ENCODE results near the gene NR3C1.

Gene NR3C1

DNA sequence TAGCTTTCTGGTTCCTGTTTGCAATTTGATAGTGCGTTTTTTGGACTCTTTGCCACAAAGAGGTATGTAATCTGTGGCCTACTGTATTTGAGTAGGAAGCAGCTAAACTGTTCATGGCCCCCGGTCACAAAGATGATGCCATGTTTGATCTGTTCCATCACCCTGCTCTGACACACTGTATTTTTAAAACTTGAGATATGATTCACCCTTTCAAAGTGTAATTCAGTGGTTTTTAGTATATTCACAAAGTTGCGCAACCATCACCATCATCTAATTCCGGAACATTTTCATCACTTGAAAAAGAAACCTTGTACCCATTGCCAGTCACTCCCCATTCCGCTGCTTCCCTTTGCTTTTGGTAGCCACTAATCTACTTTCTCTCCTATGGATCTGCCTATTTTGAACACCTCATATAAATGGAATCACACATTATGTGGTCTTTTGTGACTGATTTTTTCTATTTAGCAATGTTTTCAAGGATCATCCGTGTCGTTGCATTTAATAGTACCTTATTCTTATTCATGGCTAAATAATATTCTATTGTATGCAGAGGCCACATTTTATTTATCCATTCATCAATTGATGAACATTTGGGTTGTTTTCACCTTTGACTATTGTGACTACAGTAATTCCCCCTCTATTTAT lies 141.6 kb downstream of the NR3C1 start:
- no peak for DNase-seq (ENCODE audit: low read depth in 2 of 2)

DNA sequence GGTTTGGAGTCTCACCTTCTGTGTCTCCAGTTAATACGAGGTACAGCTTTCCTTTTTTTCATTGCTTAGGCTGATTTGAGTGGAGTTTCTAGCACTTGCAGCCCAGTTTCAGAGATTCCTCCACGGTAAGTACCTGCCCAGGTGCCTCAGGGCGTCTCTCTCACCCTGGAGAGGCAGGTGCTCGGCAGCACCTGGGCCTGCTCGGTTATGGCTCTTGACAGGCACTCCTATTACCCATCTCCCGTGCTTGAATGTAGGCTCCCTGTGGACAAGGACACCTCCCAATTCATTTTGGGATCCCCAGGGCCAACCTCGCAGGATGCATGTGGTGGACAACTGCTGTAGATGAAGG lies 144.3 kb downstream of the NR3C1 start:
- no peak for DNase-seq (ENCODE audit: low read depth in 2 of 2)

DNA sequence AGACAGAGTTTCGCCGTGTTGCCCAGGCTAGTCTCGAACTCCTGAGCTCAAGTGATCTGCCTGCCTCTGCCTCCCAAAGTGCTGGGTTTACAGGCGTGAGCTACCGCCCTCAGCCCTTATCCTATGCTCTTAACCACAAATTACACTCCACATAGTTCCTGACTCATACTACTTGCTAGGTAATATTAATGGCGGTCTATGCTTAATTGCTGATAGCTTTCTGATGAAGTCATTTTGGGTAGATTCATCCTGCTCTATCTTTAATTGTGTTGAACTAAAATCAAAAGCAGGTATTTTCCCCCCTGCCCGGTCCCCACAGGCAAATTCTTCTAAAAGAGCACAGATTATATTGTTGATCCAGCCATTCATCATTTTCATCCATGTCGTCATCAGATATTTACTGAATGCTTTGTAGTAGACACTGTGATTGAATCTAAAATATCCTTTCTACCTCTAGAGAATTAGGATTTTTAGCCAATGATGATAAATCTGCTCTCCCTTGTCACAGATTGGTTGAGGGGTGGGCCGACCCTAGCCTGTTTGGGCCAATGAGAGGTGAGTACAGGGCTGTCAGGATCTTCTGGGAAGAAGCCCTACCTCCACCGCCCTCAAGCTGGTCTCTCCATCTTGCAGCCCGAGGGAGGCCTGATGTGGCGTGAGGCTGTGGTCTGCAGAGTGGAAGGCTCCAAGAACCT lies 144.8 kb downstream of the NR3C1 start:
- no peak for DNase-seq (ENCODE audit: low read depth in 2 of 2)

DNA sequence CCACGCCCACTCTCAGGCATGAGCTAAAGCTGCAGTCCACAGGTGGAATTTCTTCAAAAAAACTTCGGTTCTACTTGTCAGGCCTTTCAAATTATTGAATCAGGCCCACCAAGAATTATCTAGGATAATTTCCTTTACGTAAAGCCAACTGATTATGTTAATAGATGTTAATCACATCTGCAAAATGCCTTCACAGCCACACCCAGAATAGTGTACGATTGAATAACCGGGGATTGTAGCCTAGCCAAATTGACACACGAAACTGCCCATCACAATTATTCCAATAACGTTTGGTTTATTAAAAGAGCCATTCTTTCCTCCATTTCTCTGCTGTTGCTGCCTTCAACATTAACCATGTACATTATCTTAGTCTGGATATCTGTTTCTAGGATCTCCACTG lies 148.7 kb downstream of the NR3C1 start:
- no peak for DNase-seq (ENCODE audit: low read depth in 2 of 2)

DNA sequence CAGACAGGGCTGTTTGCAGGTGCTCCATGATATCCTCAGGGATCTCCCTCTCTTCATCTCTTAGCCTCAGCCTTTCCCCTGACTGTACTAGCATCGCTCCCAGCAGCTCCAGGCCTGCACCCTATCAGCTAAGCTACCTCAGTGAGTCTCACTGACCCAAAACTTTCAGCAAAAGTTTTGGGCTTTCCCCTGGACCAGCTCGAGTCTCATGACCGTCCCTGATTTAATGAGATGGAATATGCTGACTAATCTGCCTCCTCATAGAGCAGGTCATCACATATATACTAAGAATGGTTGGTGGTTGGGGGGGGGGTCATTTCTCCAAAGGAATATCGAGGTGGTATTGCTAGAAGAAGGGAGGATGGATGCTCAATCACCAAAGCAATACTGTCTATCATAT lies 151.5 kb downstream of the NR3C1 start:
- DNase-seq (ENCODE audit: low read depth in 2 of 2) = no peak

DNA sequence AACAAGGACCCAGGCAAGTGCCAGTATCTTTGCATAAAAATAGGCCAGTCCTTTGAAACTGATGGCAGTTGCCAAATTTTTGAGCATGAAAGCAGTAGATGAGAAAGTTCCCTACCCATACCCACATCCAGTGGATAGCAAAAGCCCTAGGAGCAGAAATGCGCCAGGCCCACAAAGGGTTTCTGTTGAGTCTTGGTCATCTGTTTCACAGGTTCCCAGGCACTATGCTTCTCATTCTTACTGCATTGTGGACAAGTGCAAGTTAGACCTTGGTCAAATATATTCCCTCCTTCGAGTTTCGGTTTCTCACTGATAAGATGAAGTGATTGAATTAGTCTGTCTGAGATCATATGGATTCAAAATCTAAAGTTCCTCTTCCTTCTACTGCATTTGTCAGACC lies 152.3 kb downstream of the NR3C1 start:
- DNase-seq (ENCODE audit: low read depth in 2 of 2) = no peak

DNA sequence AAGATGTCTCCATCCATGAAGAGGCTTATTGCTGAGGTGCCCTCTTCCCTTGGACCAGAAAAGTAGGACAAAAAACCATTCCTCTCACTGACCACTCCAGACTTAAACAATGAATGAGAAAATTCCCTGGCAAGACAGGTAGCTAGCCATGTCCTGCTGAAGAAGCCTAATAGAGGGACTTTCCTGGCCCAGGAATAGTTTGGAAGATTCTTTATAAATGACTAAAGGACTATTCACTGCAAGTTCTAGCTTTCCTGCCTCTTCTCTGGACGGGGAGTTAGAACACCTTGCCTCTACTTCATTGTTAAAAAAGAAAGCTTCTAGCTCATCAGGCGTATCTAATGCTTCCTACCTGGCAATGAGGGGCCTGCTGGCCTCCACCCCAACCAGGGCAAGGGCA lies 153.6 kb downstream of the NR3C1 start:
- no peak for DNase-seq (ENCODE audit: low read depth in 2 of 2)

DNA sequence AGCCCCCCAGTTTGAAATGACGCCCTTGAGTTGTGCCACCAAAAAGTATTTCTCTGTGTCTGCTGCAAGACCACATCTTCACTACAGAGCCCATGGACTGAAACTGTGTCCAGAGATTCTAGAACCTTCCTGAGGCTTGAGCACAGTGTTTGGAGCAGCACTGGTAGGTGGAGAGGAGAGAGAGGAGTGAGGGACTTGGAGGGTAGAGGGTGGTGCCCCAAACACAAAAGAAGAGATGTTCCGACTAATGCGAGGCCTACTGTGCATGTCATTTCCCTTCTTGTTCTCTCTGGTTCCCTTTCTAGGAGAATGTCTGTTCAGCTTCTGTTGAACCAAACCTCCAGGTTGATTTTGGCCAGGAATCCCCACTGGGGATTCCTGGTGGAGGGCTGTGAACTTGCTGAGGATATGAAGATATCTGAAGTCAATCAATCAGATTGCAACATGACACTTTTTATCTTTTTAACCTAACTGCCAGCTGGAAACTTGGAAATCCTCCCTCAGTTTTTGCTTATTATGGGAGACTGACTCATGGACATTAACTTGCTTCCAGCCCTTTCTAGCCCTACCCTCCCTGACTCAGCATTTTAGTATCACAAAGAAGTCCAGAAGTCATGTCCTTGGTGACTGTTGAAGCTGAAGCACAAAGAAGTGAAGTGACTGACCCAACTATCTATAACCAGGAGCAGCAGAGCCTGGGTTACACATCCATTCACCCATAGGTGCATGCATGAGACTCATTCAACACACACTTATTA lies 154.5 kb downstream of the NR3C1 start:
- DNase-seq (ENCODE audit: low read depth in 2 of 2) = no peak

DNA sequence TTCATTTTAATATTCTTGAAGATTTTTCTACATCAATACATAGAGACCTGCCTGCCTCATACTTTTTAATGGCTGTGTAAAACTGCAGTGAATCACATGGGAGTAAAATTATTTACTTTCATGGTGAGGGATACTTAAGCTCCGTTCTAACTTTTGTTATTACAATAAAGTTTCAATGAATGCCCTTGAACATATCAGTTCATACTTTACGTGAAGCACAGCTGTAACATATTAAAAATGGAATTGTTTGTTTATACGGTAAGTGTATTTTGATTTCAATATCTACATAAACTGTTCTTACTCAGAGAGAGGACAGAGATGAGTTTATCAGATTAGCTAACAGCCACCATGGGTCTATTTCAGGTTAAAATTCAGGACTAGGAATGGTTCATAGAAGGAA lies 155.1 kb downstream of the NR3C1 start:
- no peak for DNase-seq (ENCODE audit: low read depth in 2 of 2)

DNA sequence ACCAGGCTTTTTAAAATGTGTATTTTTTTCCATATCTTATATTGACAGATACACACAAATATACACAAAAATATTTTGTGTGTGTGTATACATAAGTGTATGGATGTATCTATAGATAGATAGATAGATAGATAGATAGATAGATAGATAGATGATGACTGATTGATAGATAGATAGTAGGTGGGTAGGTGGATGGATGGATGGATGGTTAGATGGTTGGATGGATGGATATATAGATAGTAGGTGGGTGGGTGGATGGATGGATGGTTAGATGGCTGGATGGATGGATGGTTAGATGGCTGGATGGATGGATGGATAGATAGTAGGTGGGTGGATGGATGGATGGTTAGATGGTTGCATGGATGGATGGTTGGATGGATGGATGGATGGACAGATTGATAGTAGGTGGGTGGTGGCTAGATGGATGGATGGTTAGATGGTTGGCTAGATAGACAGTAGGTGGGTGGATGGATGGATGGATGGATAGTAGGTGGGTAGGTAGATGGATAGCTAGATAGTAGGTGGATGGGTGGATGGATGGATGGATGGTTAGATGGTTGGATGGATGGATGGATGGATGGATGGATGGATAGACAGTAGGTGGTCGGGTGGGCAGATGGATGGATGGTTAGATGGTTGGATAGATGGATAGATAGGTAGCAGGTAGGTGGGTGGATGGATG lies 156.2 kb downstream of the NR3C1 start:
- no peak for DNase-seq (ENCODE audit: low read depth in 2 of 2)

DNA sequence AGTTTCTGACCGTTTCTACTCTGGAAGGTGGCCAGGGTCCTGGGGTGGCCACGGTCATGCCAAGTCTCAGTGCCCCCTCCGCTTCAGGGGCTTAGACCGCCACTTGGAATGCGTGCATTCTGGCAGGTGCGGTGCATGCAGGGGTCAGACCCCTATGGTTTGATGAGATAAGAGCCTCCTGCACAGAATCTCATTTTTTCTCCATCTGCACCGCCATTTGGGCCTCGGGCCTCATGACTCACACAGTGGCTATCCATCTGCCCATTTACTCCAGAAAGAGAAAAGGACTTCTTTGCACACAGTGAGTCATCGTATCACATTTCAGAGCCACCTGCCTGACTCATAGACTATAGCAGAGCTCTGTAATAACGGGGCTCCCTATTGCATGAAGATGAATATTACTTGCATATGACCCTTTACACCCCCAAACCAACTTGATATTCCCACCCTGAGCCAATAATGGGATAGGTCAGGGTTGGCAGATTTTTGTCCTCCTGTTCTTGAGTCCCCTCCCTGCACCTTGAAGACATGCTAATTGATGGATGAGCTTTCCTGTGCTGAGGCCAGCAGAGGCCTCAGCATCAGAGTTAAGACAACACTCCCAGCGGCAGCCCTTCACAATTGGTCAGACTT lies 157.4 kb downstream of the NR3C1 start:
- no peak for DNase-seq (ENCODE audit: low read depth in 2 of 2)

DNA sequence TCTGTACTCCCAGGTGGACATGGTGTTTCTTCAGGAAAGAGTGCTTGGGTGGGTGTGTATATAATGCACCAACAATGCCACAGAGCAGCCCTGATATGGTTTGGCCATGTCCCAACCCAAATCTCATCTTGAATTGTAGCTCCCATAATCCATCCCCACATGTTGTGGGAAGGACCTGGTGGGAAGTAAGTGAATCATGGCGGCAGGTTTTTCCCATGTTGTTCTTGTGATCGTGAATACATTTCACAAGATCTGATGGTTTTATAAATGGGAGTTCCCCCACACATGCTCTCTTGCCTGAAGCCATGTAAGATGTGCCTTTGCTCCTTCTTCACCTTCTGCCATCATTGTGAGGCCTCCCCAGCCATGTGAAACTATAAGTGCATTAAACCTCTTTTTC lies 158.5 kb downstream of the NR3C1 start:
- no peak for DNase-seq (ENCODE audit: low read depth in 2 of 2)

DNA sequence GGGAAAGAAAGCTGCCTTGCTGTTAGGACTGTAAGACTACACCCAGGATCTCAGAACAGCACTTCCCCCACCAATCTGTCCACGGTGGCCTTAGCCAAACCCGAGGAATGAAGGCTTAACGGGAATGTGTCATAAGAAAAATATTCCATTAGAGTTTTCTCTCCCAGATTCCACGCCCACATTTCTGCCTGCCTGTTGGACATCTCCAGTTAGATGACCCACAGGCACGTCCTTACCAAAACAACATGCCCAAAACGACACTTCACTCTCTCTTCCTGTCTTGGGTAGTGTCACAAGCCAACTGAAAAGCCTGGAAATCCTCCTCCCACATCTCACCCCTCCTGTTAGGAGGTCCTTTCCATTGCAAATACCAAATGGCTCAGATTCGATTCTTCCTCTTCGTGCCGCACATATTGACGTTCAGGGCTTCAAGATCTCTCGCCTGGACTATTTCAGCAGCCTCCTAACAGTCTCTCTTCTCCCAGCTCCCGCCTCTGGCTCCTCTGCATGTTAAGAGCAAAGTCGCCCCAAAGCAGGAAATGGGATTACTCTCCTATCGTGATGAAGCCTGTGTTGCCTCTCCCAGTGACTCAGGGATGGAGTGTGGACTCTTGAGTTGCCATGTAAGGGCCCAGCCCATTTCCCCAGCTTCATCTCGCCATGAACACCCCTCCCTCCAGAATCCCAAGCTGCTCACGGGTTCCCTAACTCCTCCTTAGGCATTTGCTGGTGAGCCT lies 159.3 kb downstream of the NR3C1 start:
- no peak for DNase-seq (ENCODE audit: low read depth in 2 of 2)

DNA sequence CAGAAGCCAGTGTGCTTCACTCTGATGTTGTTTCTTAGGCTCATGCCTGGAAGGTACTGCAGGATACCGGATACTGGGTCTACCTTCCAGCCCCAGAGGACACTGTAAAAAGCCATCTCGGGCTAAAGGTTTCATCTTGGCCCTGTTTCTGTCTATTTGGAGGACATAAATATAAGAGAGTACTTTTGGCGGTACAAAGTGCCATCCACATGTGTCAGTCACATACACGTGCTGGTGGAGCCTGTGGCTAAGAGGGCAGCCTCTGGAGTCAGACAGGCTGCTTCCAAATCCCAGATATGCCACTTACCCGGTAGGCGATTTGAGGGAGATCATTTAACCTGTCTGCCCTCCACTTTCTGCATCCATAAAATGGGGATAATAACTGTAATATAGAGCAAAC lies 160.4 kb downstream of the NR3C1 start:
- no peak for DNase-seq (ENCODE audit: low read depth in 2 of 2)

DNA sequence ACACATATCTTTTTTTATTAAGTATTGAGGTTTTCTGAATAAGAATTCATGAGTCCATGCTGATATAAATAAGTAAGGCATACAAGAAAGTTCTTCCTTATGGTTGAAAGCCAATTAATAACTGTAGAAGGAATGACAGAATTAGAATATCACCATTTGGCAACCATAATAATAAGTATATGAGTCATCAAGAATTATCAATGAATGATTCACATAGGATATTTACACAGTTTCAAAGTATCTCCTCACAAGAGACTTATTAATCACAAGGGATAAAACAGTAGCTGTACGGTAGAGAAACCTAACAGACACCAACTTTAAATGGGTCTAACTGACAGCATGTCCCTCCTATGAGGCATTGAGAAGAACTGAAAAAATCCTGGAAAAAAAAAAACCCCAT lies 161.6 kb downstream of the NR3C1 start:
- DNase-seq (ENCODE audit: low read depth in 2 of 2) = no peak

DNA sequence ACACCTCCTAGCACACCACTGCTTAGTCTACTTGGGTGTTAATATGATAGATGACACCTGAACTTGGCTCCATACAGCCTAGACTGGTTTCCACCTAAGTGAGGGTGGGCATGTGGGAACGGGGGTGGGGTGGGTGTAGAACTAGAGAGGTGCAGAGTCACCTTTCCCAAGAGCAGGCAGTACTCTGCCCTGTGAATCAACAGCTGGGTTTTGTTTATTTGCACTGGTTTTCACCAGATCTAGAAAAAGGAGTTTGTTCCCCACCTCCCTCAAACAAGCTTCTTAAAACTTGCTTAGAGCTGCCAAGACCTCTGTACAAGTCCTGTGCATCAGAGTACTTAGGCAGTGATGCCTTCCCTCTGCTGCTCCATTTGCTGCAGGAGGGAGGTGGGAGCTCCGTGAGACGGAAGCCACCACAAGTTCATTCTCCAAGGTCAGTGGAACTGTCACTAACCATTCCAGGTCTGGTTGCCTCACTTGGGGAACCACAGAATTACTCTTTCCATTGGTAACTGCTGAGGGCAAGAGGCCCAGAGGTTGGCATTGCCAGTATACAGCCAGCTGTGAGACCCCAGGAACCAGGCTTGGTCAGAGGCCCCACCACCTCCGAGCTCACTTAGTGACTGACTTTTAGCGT lies 163.5 kb downstream of the NR3C1 start:
- no peak for DNase-seq (ENCODE audit: low read depth in 2 of 2)

DNA sequence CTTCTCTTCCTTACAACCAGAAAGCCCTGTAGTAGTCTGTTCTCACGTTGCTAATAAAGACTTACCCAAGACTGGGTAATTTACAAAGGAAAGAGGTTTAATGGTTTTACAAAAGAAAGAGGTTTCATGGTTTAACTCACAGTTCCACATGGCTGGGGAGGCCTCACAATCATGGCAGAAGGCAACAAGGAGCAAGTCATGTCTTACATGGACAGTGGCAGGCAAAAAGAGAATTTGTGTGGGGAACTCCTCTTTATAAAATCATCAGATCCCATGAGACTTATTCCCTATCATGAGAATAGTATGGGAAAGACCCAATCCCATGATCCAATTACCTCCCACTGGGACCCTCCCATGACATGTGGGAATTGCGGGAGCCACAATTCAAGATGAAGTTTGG lies 164.9 kb downstream of the NR3C1 start:
- DNase-seq (ENCODE audit: low read depth in 2 of 2) = no peak

DNA sequence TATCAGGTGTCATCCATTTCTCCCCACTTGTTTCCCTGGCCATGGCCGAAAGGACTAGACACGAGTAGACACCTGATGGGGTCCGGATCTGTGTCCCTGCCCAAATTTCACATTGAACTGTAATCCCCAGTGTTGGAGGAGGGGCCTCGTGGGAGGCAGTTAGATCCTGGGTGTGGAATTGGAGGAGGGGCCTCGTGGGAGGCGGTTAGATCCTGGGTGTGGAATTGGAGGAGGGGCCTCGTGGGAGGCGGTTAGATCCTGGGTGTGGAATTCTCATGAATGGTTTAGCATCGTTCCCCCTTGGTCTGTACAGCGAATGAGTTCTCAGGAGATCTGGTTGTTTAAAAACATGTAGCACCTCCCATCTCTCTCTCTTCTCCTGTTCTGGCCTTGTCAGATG lies 165.8 kb downstream of the NR3C1 start:
- no peak for DNase-seq (ENCODE audit: low read depth in 2 of 2)

DNA sequence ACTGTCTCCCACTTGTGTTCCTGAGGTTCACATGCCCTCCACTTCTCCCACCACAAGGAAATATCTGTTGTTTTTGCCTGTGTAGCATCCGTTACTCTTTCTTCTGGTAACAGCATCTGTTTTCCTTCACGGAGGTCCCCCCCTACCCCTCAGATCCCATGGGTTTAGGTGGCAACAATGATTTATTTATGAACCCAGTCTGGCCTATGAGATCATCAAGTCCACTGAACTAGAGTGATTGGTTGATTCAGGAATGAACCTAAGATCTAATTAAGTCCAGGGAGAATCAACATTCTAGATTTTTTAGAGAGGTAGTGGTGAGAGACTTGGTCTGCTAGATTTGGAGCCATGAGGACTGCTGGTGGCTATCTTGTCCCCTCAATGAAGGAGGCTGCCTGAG lies 166.8 kb downstream of the NR3C1 start:
- DNase-seq (ENCODE audit: low read depth in 2 of 2) = no peak

DNA sequence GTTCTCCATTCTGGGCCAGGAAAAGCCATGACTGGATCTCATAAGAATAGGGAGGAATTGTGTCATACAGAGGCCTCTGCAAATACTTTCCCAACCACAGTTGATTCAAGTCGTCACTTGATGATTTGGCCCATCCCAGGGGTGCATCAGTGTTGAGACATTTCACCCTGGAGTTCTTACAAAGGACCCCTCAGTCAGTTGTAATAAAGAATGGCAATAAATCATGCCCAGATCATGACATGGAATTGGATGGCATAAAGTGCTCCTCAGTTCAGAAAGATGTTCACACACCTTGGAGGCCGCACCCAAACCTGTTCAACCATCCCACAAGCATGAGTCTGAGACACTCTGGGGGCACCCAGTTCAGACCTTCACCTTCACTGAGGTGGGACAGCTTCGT lies 168.1 kb downstream of the NR3C1 start:
- DNase-seq (ENCODE audit: low read depth in 2 of 2) = no peak
